BJ (cell line): ENCODE measurements around the gene UBA5. TPM values are rescaled to one million over a fixed set of nuclear protein-coding genes. Genes with fewer than 3 reads are reported as not detected.

Experiments
- CTCF ChIA-PET: fragments of 350-600 bp; formaldehyde crosslinking; extraction: SDS; loops from one replicate; lab custom pipeline; 2021; ENCODE audit warnings: antibody characterized with exemption, inconsistent platforms; lab: Yijun Ruan, JAX
- POLR2A ChIA-PET: fragments of 300-600 bp; sonication (Branson Sonifier 250); formaldehyde crosslinking; extraction: SDS; loops from one replicate; lab custom pipeline; 2021; ENCODE audit warnings: antibody characterized with exemption; lab: Charles Lee
- DNase-seq: peaks from one replicate; pipeline ENCODE4 v3.0.0-alpha.2; 2011; ENCODE audit warnings: low read depth
- H3K27me3 ChIP-seq: 2 replicates; pipeline ENCODE4 v1.6.0; 2011; ENCODE audit warnings: low read length; ENCODE audit not compliant: control insufficient read depth, insufficient read depth
- H3K36me3 ChIP-seq: 2 replicates; pipeline ENCODE4 v1.5.1; 2011; ENCODE audit warnings: low read length; ENCODE audit not compliant: control insufficient read depth, insufficient read depth
- H3K4me3 ChIP-seq: 2 replicates; pipeline ENCODE4 v1.5.1; 2011; ENCODE audit warnings: low read depth, mild to moderate bottlenecking, control low read depth, low read length
- polyA plus RNA-seq: library from polyadenylated mRNA; depleted of rRNA; stranded (reverse); fragments of >200 nt; gene quantifications from 2 replicates; pipeline ENCODE4 v1.2.3, GENCODE V29; 2011
- TF ChIP-seq, protein P1 (sequence below): IDR thresholded peaks from 2 replicates; pipeline ENCODE4 v1.5.1; 2011; ENCODE audit warnings: low read depth, mild to moderate bottlenecking, control low read depth, inconsistent platforms, low read length, moderate library complexity; ENCODE audit not compliant: insufficient read depth

The UBA5 gene
- polyA plus RNA-seq, 1 experiment = 26.2 TPM

DNA sequence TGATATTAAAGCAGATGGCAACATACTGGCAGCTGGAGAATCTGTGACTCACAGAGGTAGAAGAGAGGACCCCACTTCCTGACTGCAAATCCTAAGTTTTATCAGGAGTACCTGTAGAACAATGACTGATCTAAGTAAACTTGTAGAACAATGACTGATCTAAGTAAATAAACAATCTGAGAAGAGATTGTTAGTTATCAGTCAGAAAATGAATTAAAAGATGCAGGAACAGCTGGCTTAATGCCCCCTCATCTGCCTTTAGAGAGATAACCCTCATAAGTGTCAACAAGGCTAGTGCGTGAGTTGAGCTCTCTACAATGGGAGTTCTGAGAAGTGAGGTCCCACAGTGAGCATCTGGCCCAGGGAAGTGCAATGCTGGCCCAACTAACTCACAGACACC, 15.1 kb upstream of the UBA5 start:
- ChIA-PET POLR2A (no interaction called here), CTCF (interaction anchor here (0.7 to 1.5 kb wide), 5 partner anchors 16 to 293 kb away, joined by 3 to 7 read pairs (median 3); no protein-coding TSS in a partner anchor)
- Histone ChIP-seq H3K27me3 (no peaks in the 10 kb centered on the region), H3K4me3 (no peak overlapping the region), H3K36me3 (no peaks in the 10 kb centered on the region)
- DNase-seq = no peak
- TF ChIP-seq, protein P1, sequence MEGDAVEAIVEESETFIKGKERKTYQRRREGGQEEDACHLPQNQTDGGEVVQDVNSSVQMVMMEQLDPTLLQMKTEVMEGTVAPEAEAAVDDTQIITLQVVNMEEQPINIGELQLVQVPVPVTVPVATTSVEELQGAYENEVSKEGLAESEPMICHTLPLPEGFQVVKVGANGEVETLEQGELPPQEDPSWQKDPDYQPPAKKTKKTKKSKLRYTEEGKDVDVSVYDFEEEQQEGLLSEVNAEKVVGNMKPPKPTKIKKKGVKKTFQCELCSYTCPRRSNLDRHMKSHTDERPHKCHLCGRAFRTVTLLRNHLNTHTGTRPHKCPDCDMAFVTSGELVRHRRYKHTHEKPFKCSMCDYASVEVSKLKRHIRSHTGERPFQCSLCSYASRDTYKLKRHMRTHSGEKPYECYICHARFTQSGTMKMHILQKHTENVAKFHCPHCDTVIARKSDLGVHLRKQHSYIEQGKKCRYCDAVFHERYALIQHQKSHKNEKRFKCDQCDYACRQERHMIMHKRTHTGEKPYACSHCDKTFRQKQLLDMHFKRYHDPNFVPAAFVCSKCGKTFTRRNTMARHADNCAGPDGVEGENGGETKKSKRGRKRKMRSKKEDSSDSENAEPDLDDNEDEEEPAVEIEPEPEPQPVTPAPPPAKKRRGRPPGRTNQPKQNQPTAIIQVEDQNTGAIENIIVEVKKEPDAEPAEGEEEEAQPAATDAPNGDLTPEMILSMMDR = no peak

DNA sequence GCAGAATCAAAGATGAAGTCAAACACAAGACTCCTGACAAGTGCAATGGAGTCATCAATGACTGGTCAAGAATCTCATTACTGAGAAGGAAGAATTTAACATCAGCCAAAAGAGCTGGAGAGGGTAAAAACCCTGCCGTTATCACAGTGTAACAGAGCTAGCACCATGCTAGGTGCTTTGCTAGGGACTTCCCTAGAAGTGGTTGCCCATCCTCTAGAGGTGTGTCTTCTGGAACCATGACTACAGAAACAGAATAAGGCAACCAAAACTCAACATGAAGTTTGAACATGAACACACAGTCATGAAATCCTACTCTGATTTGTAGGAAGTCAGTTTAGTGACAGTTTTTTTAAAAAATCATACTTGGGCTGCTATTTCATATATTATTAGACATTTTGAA, 10.0 kb upstream of the UBA5 start:
- no peak overlapping the region for H3K4me3 ChIP-seq
- no peaks in the 10 kb centered on the region for H3K27me3 ChIP-seq
- ChIA-PET POLR2A (no interaction called here), CTCF (interaction anchor here (1.4 kb wide), 1 partner anchor 9 kb away, joined by 3 read pairs; no protein-coding TSS in a partner anchor)
- H3K36me3 ChIP-seq = no peaks in the 10 kb centered on the region
- TF ChIP-seq, protein P1 = no peak
- no peak for DNase-seq

DNA sequence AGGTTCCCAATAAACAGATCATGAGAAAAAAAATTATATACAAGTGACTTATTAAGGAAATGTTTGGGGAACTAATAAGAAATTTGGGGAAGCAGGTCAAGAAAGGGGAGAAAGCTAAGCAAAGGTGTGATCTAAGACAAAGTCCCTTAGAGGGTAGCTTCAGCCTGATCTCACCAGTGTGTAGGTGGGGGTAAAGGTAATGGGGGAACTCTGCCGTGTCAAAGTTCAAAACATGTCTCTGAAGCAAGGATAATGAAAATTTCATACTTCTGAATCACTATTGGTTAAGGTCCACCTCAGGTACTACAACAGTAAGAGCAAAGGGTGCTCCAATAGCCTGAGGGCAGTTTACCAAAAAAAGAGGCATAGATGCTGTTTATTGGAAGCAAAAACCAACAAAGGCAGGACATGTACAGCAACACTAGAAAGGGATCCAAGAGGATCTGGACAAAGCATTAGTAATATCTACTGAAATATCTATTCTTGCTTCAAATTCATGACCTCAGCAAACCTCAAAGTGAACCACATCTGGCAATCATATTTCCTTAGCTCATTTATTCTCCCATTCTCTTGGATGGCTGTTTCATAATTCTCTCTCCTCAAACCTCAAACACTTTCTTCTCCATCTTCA, 7.4 kb upstream of the UBA5 start:
- CTCF ChIA-PET = interaction anchor here (1.2 to 2.4 kb wide), 3 partner anchors 10 to 117 kb away, joined by 3 to 8 read pairs (median 4); no protein-coding TSS in a partner anchor
- H3K4me3 ChIP-seq = no peak overlapping the region
- TF ChIP-seq, protein P1 = no peak
- H3K27me3 ChIP-seq = no peaks in the 10 kb centered on the region
- DNase-seq = no peak
- POLR2A ChIA-PET = interaction anchor here (0.6 kb wide), 2 partner anchors 59 to 105 kb away, joined by 3 to 4 read pairs; no protein-coding TSS in a partner anchor
- no peaks in the 10 kb centered on the region for H3K36me3 ChIP-seq

DNA sequence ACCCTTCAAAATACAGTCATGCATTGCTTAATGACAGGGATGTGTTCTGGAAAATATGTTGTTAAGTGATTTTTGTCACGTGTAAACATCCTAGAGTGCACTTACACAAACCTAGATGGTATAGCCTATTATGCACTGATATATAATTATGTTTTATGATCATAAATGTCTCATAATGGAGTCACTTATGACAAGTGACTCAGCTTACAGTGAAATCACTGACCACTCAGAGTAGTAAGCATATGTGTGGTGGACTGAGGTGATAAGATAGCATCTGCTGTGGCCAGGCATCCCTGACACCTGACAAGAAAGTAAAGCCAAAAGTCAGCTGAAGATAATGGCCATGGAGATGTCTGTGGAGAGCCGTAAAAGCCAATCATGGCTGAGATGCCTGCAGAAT, 5.9 kb upstream of the UBA5 start:
- ChIA-PET CTCF (interaction anchor here (0.8 to 1.2 kb wide), 2 partner anchors 118 kb away, joined by 3 read pairs; no protein-coding TSS in a partner anchor), POLR2A (no interaction called here)
- no peak for DNase-seq
- H3K27me3 ChIP-seq = no peaks in the 10 kb centered on the region
- TF ChIP-seq, protein P1 = no peak
- no peak overlapping the region for H3K4me3 ChIP-seq
- H3K36me3 ChIP-seq = no peaks in the 10 kb centered on the region

DNA sequence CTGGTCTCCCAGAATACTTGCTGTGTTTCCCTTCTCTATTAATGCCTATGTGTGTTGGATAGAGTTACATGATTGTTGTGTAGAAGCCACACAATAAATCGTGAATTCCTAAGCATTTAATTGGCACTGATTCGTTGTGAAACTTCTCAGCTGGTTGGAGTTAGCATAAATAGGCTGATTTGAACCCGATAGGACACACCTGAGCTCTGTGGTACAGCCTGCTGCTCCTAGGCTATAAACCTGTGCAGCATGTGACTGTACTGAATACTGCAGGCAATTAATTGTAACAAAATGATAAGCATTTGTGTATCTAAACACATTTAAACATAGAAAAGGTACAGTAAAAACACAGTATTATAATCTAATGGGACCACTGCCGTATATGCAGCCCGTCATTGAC, 5.4 kb upstream of the UBA5 start:
- TF ChIP-seq, protein P1 = no peak
- no peaks in the 10 kb centered on the region for H3K27me3 ChIP-seq
- DNase-seq = no peak
- no peak overlapping the region for H3K4me3 ChIP-seq
- POLR2A ChIA-PET = no interaction called here
- CTCF ChIA-PET = interaction anchor here (0.8 kb wide), 1 partner anchor 119 kb away, joined by 3 read pairs; no protein-coding TSS in a partner anchor
- no peaks in the 10 kb centered on the region for H3K36me3 ChIP-seq
